Lung (tissue), 12 donors: ENCODE results near the gene LSP1. TPM values are rescaled to one million over a fixed set of nuclear protein-coding genes. Genes with fewer than 3 reads are reported as not detected.

Experiments used
- ATAC-seq: fragments of 200-7000 bp; cut with Tn5 transposase; one replicate; pipeline ENCODE4 v1.9.1; 2020; ENCODE audit warnings: moderate number of reproducible peaks; ENCODE audit not compliant: insufficient read depth, low FRiP score
- DNase-seq, 3 donors: peaks; one replicate each; pipeline ENCODE4 v3.0.0-alpha.2; 2013 to 2017
- H3K27ac ChIP-seq, 2 donors: one replicate each; pipeline ENCODE4 v1.5.1; 2013; ENCODE audit warnings: mild to moderate bottlenecking in 2 of 2, moderate library complexity in 2 of 2, control low read depth in 1 of 2, inconsistent platforms in 1 of 2, low read depth in 1 of 2, low read length in 1 of 2
- H3K27me3 ChIP-seq, 3 donors: one replicate each; pipeline ENCODE4 v1.5.1; 2013; ENCODE audit warnings: low read length in 2 of 3; ENCODE audit not compliant: control insufficient read depth in 3 of 3, insufficient read depth in 3 of 3
- H3K36me3 ChIP-seq, 4 donors: one replicate each; pipeline ENCODE4 v1.5.1; 2013; ENCODE audit warnings: low read length in 4 of 4, mild to moderate bottlenecking in 1 of 4, moderate library complexity in 1 of 4; ENCODE audit not compliant: control insufficient read depth in 4 of 4, insufficient read depth in 4 of 4
- H3K4me1 ChIP-seq, 5 donors: one replicate each; pipeline ENCODE4 v1.5.1; 2013; ENCODE audit warnings: low read length in 5 of 5, mild to moderate bottlenecking in 2 of 5, moderate library complexity in 1 of 5; ENCODE audit not compliant: control insufficient read depth in 5 of 5, insufficient read depth in 5 of 5
- H3K4me3 ChIP-seq: one replicate; pipeline ENCODE4 v1.5.1; 2013; ENCODE audit warnings: mild to moderate bottlenecking, control low read depth, moderate library complexity
- H3K9ac ChIP-seq, 2 donors: one replicate each; pipeline ENCODE4 v1.5.1; 2013; ENCODE audit warnings: low read length in 2 of 2, control low read depth in 1 of 2; ENCODE audit not compliant: insufficient read depth in 1 of 2
- H3K9me3 ChIP-seq, 4 donors: one replicate each; pipeline ENCODE4 v1.5.1; 2013; ENCODE audit warnings: low read length in 3 of 4, mild to moderate bottlenecking in 1 of 4, moderate library complexity in 1 of 4; ENCODE audit not compliant: control insufficient read depth in 4 of 4, insufficient read depth in 3 of 4
- CTCF ChIP-seq: IDR thresholded peaks from 2 replicates; pipeline ENCODE4 v1.5.1; 2012; ENCODE audit warnings: mild to moderate bottlenecking; ENCODE audit errors: control extremely low read depth, extremely low read depth
- WGBS, 2 donors: extraction: QIAGEN DNeasy Blood & Tissue Kit; methylation state at CpG; one replicate each; pipeline ENCODE4 v1.1.7; 2013; 5-methylcytosine and 5-hydroxymethylcytosine counted together
- polyA plus RNA-seq, 2 donors: library from polyadenylated mRNA; stranded (reverse); fragments of 200-250 nt; gene quantifications; one replicate each; pipeline ENCODE4 v1.2.1, GENCODE V29; 2013
- total RNA-seq, 2 donors: library from RNA; depleted of rRNA in 1 of 2; stranded (reverse); fragments of >200 nt in 1 of 2; gene quantifications; one replicate each; pipeline ENCODE4 v1.2.1, GENCODE V29; 2014 to 2021
- donor health status: control.
- donor health status: control.
- donor health status: Bipolar disorder and iron deficiency.
- donor health status: healthy.
- donor health status: DM: yes; HTN: yes; CAD: no.

LSP1 gene
- total and polyA plus RNA-seq, 4 donors = 44.9 to 121 (median 83.9) TPM

- no peak for DNase-seq
- Histone ChIP-seq H3K9me3 (peaks cover 0 to 2% (median 0%) of the 10 kb centered on the region in 4 donors), H3K36me3 (no peaks in the 10 kb centered on the region), H3K4me1 (peaks cover 0 to 14% (median 3%) of the 10 kb centered on the region in 5 donors), H3K27ac (no peak overlapping the region), H3K27me3 (peaks cover 0 to 2% (median 0%) of the 10 kb centered on the region in 3 donors), H3K4me3 (no peak overlapping the region), H3K9ac (no peak overlapping the region)
- 84 to 90% methylated on average over 17 to 18 of the region's 18 CpGs for WGBS, 2 donors
- no peak for ATAC-seq
- TF ChIP-seq CTCF = no peak
Measured at GRCh38 chr11:1933416-1934334, 80.8 kb downstream of the LSP1 start.

- DNase-seq (no peak), ATAC-seq (no peak)
- TF ChIP-seq CTCF = no peak
- Histone ChIP-seq H3K27ac (no peak overlapping the region), H3K4me3 (no peak overlapping the region), H3K9ac (no peak overlapping the region), H3K9me3 (peaks cover 0 to 2% (median 0%) of the 10 kb centered on the region in 4 donors), H3K36me3 (no peaks in the 10 kb centered on the region), H3K27me3 (peaks cover 0 to 3% (median 0%) of the 10 kb centered on the region in 3 donors), H3K4me1 (peaks cover 0 to 19% (median 5%) of the 10 kb centered on the region in 5 donors)
- 78 to 80% methylated on average over 24 of the region's 24 CpGs for WGBS, 2 donors
Measured at GRCh38 chr11:1934335-1935155, 81.7 kb downstream of the LSP1 start.

GRCh38 chr11:1935156-1936071 lies 82.5 kb downstream of the LSP1 start:
- WGBS, 2 donors = 86 to 91% methylated on average over 33 of the region's 33 CpGs
- no peak overlapping the region for H3K4me3 ChIP-seq
- no peak overlapping the region for H3K27ac ChIP-seq
- no peak for DNase-seq
- H3K9ac ChIP-seq = no peak overlapping the region
- peaks cover 0 to 2% (median 0%) of the 10 kb centered on the region in 4 donors for H3K9me3 ChIP-seq
- peaks cover 0 to 3% (median 0%) of the 10 kb centered on the region in 3 donors for H3K27me3 ChIP-seq
- no peaks in the 10 kb centered on the region for H3K36me3 ChIP-seq
- ATAC-seq = no peak
- TF ChIP-seq CTCF = no peak
- H3K4me1 ChIP-seq = peaks cover 0 to 19% (median 7%) of the 10 kb centered on the region in 5 donors
